ENCODE measurements around the gene WIPF1.

DNA sequence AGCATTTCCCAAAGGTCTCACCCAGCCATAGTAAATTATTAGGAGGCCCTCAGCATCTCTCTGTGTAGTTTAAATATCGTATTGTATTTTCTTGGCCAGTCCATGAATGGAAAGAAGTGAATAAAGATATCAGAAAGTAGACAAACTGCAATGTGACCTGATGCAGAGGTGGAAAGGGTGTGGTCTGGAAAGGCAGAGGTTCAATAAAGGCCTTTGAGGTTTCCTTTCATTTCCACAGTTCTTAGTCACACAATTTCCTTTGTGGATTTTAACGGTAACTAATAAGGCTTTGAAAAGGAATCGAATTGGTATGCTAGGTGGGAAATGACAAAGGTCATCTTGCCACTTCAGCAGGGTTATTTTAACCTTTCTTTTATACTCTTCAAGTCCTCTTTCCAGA is 20.1 kb upstream of the WIPF1 start:
- TF ChIP-seq, protein P1, sequence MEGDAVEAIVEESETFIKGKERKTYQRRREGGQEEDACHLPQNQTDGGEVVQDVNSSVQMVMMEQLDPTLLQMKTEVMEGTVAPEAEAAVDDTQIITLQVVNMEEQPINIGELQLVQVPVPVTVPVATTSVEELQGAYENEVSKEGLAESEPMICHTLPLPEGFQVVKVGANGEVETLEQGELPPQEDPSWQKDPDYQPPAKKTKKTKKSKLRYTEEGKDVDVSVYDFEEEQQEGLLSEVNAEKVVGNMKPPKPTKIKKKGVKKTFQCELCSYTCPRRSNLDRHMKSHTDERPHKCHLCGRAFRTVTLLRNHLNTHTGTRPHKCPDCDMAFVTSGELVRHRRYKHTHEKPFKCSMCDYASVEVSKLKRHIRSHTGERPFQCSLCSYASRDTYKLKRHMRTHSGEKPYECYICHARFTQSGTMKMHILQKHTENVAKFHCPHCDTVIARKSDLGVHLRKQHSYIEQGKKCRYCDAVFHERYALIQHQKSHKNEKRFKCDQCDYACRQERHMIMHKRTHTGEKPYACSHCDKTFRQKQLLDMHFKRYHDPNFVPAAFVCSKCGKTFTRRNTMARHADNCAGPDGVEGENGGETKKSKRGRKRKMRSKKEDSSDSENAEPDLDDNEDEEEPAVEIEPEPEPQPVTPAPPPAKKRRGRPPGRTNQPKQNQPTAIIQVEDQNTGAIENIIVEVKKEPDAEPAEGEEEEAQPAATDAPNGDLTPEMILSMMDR (IDR thresholded peaks at IDR 0.05; ENCODE audit: borderline replicate concordance, extremely low read depth, low read length, poor library complexity, severe bottlenecking), result no peak
- no peak for TF ChIP-seq EZH2 (IDR thresholded peaks at IDR 0.05; ENCODE audit: borderline replicate concordance, low read depth, low read length, severe bottlenecking)
